Measurements from ENCODE around the gene TACC2. TPM values are rescaled to one million over a fixed set of nuclear protein-coding genes. Genes with fewer than 3 reads are reported as not detected.

Gene TACC2
- total and polyA plus RNA-seq, 9 of the 15 experiments (the other 6 are each of a cell fraction or from before 2014, with no cell fraction given): under 0.01 to 0.35 (median 0.03) TPM; not detected in 6

DNA sequence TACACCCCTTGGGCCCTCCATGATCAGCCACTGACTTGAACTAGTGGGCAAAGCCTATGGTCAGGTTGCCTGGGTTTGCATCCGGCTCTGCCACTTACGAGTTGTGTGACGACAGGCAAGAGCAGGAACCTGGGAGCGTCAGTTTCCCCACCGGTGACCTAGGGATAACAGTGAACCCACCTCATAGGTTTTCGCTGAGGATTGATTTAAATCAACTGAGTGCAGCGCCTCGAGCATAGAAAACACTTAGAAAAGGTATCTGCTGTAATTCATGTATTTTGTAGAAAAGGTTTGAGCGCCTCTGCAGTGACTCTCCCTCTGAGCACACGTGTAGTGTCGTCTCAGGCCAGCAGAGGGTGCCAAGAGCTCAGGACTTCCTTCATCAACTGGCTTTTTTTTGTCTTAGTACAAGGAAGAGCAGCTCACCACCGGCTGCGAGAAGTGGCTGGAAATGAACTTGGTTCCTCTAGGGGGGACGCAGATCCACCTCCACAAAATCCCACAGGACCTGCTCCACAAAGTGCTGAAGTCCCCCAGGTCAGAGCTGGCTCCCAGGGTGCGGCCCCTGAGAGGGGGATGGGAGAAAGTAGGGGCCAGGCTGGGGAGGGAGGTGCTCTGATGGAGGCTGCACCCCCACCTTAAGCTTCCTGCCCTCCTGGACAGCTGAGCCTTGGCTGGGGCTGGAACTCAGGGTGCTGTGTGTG, 309.8 kb downstream of the TACC2 start (continued):
- 0 out of 4 replicates have a peak, but pooled peaks of 1 of the 2 experiments have one; percentile 24 for TF ChIP-seq MNT (conservative IDR thresholded peaks at IDR 0.05)
- peak; percentile 60; the same call in 1 of the 2 replicates for TF ChIP-seq SMC3 (conservative IDR thresholded peaks at IDR 0.05; ENCODE audit: insufficient read depth, low read depth, low read length)
- TF ChIP-seq STAG1 (CRISPR knock-in tag; IDR thresholded peaks at IDR 0.05; ENCODE audit: borderline replicate concordance): peak; percentile 63; the same call in 1 of the 2 replicates
- TF ChIP-seq, protein P1, sequence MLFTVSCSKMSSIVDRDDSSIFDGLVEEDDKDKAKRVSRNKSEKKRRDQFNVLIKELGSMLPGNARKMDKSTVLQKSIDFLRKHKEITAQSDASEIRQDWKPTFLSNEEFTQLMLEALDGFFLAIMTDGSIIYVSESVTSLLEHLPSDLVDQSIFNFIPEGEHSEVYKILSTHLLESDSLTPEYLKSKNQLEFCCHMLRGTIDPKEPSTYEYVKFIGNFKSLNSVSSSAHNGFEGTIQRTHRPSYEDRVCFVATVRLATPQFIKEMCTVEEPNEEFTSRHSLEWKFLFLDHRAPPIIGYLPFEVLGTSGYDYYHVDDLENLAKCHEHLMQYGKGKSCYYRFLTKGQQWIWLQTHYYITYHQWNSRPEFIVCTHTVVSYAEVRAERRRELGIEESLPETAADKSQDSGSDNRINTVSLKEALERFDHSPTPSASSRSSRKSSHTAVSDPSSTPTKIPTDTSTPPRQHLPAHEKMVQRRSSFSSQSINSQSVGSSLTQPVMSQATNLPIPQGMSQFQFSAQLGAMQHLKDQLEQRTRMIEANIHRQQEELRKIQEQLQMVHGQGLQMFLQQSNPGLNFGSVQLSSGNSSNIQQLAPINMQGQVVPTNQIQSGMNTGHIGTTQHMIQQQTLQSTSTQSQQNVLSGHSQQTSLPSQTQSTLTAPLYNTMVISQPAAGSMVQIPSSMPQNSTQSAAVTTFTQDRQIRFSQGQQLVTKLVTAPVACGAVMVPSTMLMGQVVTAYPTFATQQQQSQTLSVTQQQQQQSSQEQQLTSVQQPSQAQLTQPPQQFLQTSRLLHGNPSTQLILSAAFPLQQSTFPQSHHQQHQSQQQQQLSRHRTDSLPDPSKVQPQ (CRISPR knock-in tag; IDR thresholded peaks at IDR 0.05; ENCODE audit: borderline replicate concordance): no peak
